ENCODE results near the gene KLHL24. TPM values are rescaled to one million over a fixed set of nuclear protein-coding genes. Genes with fewer than 3 reads are reported as not detected.
"Not testable (repeated sequence)": the region's sequence is repeated elsewhere in the genome, so short reads cannot be mapped to it uniquely, and the experiment has no call there.

KLHL24 gene
- total RNA-seq, 2 experiments from 2014 or later, result 26.2 to 26.9 TPM

DNA sequence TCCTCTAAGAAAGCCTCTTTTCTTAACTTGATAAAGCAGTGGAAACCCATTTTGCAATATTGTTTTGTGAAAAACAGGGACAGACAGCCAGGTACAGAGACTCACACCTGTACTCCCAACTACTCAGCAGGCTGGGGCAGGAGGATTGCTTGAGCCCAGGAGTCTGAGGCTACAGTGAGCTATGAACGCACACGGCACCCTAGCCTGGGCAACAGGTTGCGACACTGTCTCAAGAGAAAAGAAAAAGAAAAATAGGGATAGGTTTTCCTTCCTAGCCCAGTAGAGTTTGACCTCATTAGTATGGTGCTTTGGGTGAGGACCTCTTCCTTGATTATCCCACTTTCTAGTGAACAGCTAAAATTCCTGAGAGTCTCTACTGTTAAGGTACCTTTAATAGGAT, 44.6 kb downstream of the KLHL24 start:
- intact Hi-C loops (cut with micrococcal nuclease), result no loop called here
- H3K27me3 Mint-ChIP-seq (ENCODE audit: low read depth), result no peaks in the 10 kb centered on the region
- DNase-seq, result no peak
- H3K27ac Mint-ChIP-seq, result no peak overlapping the region
- no peaks in the 10 kb centered on the region for H3K36me3 Mint-ChIP-seq (ENCODE audit: low read depth)
- no peak overlapping the region for H3K4me3 Mint-ChIP-seq
- CTCF ChIA-PET, result no interaction called here
- peaks cover 4% of the 10 kb centered on the region for H3K4me1 Mint-ChIP-seq (ENCODE audit: low read depth)
- H3K9me3 Mint-ChIP-seq, result no peaks in the 10 kb centered on the region

DNA sequence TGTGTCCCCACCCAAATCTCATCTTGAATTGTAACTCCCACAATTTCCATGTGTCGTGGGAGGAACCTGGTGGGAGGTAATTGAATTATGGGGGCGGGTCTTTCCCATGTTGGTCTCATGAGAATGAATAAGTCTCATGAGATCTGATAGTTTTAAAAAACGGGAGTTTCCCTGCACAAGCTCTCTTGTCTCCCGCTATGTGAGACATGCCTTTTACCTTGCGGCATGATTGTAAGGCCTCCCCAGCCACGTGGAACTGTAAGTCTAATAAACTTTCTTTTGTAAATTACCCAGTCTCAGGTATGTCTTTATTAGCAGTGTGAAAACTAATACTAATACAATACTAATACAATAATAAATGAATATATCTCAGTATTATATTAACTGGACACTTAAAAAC, 52.3 kb downstream of the KLHL24 start:
- DNase-seq, result no peak
- no peaks in the 10 kb centered on the region for H3K36me3 Mint-ChIP-seq (ENCODE audit: low read depth)
- H3K4me1 Mint-ChIP-seq (ENCODE audit: low read depth), result no peaks in the 10 kb centered on the region
- CTCF ChIA-PET, result no interaction called here
- intact Hi-C loops (cut with micrococcal nuclease), result no loop called here
- no peak overlapping the region for H3K27ac Mint-ChIP-seq
- H3K27me3 Mint-ChIP-seq (ENCODE audit: low read depth), result no peaks in the 10 kb centered on the region
- no peak overlapping the region for H3K4me3 Mint-ChIP-seq
- no peaks in the 10 kb centered on the region for H3K9me3 Mint-ChIP-seq

DNA sequence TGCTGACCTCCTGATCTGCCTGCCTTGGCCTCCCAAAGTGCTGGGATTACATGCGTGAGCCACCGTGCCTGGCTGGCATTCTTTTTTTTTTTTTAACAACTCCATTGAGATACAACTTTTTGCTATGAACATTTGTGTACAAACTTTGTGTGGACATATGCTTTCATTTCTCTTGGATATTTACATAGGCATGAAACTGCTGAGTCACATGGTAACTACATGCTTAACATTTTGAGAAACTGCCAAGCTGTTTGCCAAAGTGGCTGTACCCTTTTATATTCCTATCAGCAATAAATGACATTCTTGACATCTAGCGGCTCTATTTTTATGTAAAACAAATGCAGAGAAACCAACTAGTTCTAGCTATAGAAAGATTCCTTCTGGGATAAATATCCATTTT, 53.5 kb downstream of the KLHL24 start:
- Mint-ChIP-seq H3K9me3 (no peaks in the 10 kb centered on the region), H3K4me3 (no peak overlapping the region), H3K27me3 (ENCODE audit: low read depth) (no peaks in the 10 kb centered on the region), H3K27ac (no peak overlapping the region), H3K36me3 (ENCODE audit: low read depth) (no peaks in the 10 kb centered on the region), H3K4me1 (ENCODE audit: low read depth) (no peaks in the 10 kb centered on the region)
- no peak for DNase-seq
- CTCF ChIA-PET, result interaction anchor here (0.6 kb wide), 1 partner anchor 209 kb away, joined by 3 read pairs; no protein-coding TSS in a partner anchor
- intact Hi-C loops (cut with micrococcal nuclease), result no loop called here

DNA sequence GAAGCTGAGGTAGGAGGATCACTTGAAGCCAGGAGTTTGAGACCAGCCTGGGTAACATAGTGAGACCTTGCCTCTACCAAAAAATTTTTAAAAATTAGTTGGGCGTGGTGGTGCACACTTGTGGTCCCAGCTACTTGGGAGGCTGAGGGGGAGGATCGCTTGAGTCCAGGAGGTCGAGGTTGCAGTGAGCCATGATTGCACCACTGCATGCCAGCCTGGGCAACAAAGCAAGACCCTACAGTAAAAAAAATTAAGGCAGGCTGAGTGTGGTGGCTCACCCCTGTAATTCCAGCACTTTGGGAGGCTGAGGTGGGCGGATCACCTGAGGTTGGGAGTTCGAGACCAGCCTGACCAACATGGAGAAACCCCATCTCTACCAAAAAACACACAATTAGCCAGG, 54.2 kb downstream of the KLHL24 start:
- H3K27me3 Mint-ChIP-seq (ENCODE audit: low read depth); H3K9me3 Mint-ChIP-seq; DNase-seq; intact Hi-C loops (cut with micrococcal nuclease); H3K4me3 Mint-ChIP-seq; H3K4me1 Mint-ChIP-seq (ENCODE audit: low read depth); H3K27ac Mint-ChIP-seq; H3K36me3 Mint-ChIP-seq (ENCODE audit: low read depth): not testable (repeated sequence)
- CTCF ChIA-PET, result interaction anchor here (0.6 to 1.1 kb wide), 2 partner anchors 77 to 210 kb away, joined by 3 read pairs; no protein-coding TSS in a partner anchor

DNA sequence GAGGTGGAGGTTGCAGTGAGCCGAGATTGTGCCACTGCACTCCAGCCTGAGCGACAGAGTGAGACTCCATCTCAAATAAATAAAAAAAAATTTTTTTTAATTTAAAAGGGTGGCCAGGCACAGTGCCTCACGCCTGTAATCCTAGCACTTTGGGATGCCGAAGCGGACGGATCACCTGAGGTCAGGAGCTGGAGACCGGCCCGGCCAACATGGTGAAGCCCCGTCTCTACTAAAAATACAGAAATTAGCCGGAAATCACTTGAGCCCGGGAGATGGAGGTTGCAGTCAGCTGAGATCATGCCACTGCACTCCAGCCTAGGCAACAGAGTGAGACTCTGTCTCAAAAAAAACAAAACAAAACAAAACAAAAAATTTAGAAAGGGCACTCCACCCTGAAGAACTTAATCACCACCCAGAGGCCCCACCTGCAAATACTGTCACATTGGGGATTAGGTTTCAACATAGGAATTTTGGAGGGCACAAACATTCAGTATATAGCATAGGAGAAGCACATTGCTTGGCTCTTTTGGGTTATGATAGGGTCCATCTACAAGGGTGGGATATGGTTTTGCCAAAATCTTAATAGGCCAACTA, 55.1 kb downstream of the KLHL24 start:
- Mint-ChIP-seq H3K27ac (no peak overlapping the region), H3K36me3 (ENCODE audit: low read depth) (no peaks in the 10 kb centered on the region), H3K27me3 (ENCODE audit: low read depth) (no peaks in the 10 kb centered on the region), H3K4me3 (no peak overlapping the region), H3K9me3 (no peaks in the 10 kb centered on the region), H3K4me1 (ENCODE audit: low read depth) (no peaks in the 10 kb centered on the region)
- intact Hi-C loops (cut with micrococcal nuclease), result no loop called here
- CTCF ChIA-PET, result interaction anchor here (1.1 kb wide), 1 partner anchor 76 kb away, joined by 3 read pairs; no protein-coding TSS in a partner anchor
- no peak for DNase-seq

DNA sequence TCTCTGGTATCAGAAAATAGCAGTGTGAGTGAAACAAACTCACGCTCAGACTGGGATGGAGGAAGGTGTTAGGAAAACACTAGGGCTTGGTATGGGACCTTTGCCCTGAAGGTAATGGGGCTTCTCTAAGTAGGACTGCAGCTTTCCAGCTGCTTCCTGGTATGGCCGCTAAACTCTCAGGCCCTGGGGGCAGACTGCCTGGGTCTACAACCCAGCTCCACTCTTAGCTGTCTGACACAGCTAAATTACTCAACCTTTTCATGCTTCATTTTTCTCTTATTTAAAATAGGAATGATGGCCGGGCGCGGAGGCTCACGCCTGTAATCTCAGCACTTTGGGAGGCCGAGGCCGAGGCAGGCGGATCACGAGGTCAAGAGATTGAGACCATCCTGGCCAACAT, 57.0 kb downstream of the KLHL24 start:
- H3K36me3 Mint-ChIP-seq (ENCODE audit: low read depth), result no peaks in the 10 kb centered on the region
- no peak overlapping the region for H3K27ac Mint-ChIP-seq
- DNase-seq, result no peak
- CTCF ChIA-PET, result no interaction called here
- H3K4me1 Mint-ChIP-seq (ENCODE audit: low read depth), result peaks cover 5% of the 10 kb centered on the region
- no peak overlapping the region for H3K4me3 Mint-ChIP-seq
- H3K9me3 Mint-ChIP-seq, result no peaks in the 10 kb centered on the region
- intact Hi-C loops (cut with micrococcal nuclease), result no loop called here
- no peaks in the 10 kb centered on the region for H3K27me3 Mint-ChIP-seq (ENCODE audit: low read depth)

DNA sequence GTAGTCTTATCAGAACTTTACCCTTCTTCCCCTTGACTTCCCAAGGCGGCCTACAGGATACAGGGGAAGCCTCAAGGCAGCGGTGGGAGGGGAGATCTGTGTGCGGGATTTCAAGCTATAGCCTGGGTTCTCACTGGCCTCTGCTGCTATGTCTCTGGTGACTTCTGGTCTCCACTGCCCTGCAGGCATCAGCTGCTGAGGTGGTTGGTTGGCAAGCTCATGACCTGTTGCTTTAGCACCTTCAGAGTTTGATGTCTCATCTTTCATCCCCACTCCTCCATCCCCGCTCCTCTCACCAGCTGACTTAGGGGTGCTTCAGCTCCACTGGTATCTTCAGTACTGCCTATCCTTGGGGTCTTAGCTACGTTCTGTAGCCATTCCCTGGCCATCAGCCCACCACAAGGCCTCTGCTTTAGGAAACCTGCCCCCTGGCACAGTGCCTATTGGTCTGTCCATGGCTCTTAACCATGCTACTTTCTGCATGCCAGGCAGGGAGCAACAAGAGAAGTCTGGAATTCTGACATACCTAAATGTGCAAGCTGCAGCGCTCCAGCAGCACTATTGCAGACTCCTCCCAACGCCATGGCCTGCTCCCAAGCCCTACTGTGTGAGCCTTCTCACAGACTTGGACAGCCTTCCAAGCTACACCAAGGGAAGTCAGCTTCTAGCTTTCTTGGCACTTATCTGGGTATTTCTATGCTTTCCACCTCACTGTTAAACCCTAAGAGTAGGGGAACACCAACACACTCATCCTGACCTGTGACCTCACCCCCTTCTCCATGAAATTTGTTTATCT, 60.3 kb downstream of the KLHL24 start:
- no peak overlapping the region for H3K27ac Mint-ChIP-seq
- intact Hi-C loops (cut with micrococcal nuclease), result loop anchor here (5.0 kb wide), 2 partner anchors 213 to 268 kb away; partner anchors contain the start of gene MCF2L2
- DNase-seq, result no peak
- H3K4me3 Mint-ChIP-seq, result no peak overlapping the region
- H3K27me3 Mint-ChIP-seq (ENCODE audit: low read depth), result no peaks in the 10 kb centered on the region
- no peaks in the 10 kb centered on the region for H3K9me3 Mint-ChIP-seq
- H3K4me1 Mint-ChIP-seq (ENCODE audit: low read depth), result peaks cover 23% of the 10 kb centered on the region
- CTCF ChIA-PET, result interaction anchor here (0.6 to 1.0 kb wide), 5 partner anchors 8 to 217 kb away, joined by 3 read pairs; no protein-coding TSS in a partner anchor
- H3K36me3 Mint-ChIP-seq (ENCODE audit: low read depth), result peaks cover 10% of the 10 kb centered on the region

DNA sequence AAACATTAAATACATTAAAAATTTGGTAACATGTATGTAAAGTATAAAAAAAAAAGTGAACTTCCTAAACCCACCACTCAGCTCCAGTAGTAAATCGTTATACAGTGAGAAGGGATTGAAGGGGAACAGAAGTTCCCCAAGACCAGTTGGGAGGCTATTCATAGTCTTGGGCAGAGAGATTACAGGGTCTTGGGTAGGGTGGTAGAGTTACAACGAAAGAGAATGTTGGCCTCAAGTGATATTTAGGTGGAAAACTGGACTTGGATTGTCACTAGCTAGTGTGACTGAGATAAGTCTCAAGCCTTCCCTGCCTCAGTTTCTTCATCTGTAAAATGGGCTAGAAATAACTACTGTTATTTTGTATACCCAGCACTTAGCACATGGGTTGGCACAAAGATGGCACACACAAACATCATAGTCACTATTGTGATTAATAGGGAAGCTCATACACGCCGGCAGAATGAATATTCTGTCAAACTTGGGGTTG, 61.7 kb downstream of the KLHL24 start:
- Mint-ChIP-seq H3K27ac (peak overlapping the region; percentile 85), H3K27me3 (ENCODE audit: low read depth) (no peaks in the 10 kb centered on the region), H3K4me1 (ENCODE audit: low read depth) (peaks cover 28% of the 10 kb centered on the region), H3K4me3 (peak overlapping the region; percentile 74), H3K36me3 (ENCODE audit: low read depth) (peaks cover 16% of the 10 kb centered on the region), H3K9me3 (no peaks in the 10 kb centered on the region)
- intact Hi-C loops (cut with micrococcal nuclease), result loop anchor here (1.0 to 5.0 kb wide), 6 partner anchors 61 to 552 kb away; partner anchors contain the start of genes EEF1AKMT4, KLHL6 and MCF2L2
- CTCF ChIA-PET, result interaction anchor here (0.6 to 1.2 kb wide), 4 partner anchors 62 to 438 kb away, joined by 3 to 5 read pairs (median 4); no protein-coding TSS in a partner anchor
- no peak for DNase-seq

DNA sequence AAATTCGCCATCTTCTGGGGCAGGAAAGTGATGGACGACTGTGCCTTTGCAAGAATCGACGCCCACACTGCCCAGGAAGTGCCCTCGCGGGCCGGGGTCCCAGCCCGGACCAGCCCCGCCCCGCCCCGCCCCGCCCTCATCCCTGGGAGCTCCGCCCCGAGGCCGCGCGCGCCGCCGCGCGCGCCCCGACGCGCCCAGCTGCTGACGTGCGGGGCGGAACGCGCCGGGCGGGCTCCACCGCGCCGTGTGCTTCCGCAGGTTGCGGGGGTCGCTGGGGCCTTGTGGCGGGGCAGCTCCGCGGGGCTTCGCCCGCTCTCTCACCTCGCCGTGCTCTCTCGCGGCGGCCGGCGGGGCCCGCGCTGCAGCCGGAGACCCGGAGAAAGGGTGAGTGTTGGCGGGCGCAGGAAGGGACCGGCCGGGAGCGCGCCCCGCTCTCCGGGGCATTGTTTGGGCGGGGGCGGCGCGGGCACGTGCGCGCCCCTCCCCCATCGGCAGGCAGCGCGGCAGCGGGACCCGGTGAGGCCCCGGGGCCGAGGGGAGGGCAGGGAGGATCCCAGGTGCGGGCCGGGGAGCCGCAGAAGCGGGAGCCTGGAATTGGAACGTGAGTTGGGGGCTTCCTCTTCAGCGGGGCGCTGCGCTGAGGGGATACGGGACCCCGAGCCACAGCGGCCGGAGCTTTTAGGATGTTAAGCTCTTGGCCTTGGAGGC, 62.3 kb downstream of the KLHL24 start, which contains the start of gene YEATS2:
TSS of gene YEATS2 (plus strand) at position 188 of the 708 bp plus-strand sequence. CDS start 17,366 bp downstream, outside the sequence.
- peaks cover 16% of the 10 kb centered on the region for H3K36me3 Mint-ChIP-seq (ENCODE audit: low read depth)
- H3K27me3 Mint-ChIP-seq (ENCODE audit: low read depth), result no peaks in the 10 kb centered on the region
- peak within 1 kb of the TSS; percentile 91 for H3K27ac Mint-ChIP-seq
- peak; percentile 79 for DNase-seq
- intact Hi-C loops (cut with micrococcal nuclease), result loop anchor here (1.0 to 5.0 kb wide), 7 partner anchors 61 to 552 kb away; partner anchors contain the start of genes EEF1AKMT4, KLHL6 and MCF2L2
- peaks cover 28% of the 10 kb centered on the region for H3K4me1 Mint-ChIP-seq (ENCODE audit: low read depth)
- no peaks in the 10 kb centered on the region for H3K9me3 Mint-ChIP-seq
- CTCF ChIA-PET, result interaction anchor here (0.6 to 1.2 kb wide), 4 partner anchors 62 to 106 kb away, joined by 3 to 5 read pairs (median 4); no protein-coding TSS in a partner anchor
- H3K4me3 Mint-ChIP-seq, result peak within 1 kb of the TSS; percentile 80

DNA sequence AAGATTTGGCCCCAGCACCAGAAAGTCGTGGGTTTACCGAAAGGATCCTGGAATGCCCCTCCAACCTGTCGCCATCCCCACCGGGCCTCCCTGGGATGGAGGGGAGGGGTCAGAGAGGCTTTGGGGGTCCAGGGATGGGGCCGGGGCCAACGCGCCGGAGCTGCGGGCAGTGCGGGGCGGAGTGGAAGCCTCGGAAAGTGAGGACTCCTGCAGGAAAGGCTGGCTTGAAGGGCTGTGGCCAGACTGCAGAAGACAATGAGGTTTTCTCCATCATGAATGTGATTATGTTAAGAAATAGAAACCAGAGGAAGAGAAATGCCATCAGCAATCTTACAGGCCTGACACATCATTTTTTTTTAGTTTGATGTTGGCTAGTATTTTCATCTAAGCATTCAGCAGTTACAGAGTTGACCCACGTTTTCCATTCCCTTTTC, 62.9 kb downstream of the KLHL24 start:
- CTCF ChIA-PET, result interaction anchor here (0.7 kb wide), 1 partner anchor 62 kb away, joined by 3 read pairs; no protein-coding TSS in a partner anchor
- peak overlapping the region; percentile 91 for H3K27ac Mint-ChIP-seq
- peak overlapping the region; percentile 80 for H3K4me3 Mint-ChIP-seq
- H3K36me3 Mint-ChIP-seq (ENCODE audit: low read depth), result peaks cover 16% of the 10 kb centered on the region
- H3K9me3 Mint-ChIP-seq, result no peaks in the 10 kb centered on the region
- intact Hi-C loops (cut with micrococcal nuclease), result loop anchor here (1.0 to 5.0 kb wide), 3 partner anchors 216 to 271 kb away; partner anchors contain the start of gene MCF2L2
- no peaks in the 10 kb centered on the region for H3K27me3 Mint-ChIP-seq (ENCODE audit: low read depth)
- H3K4me1 Mint-ChIP-seq (ENCODE audit: low read depth), result peaks cover 30% of the 10 kb centered on the region
- peak; percentile 29 for DNase-seq

DNA sequence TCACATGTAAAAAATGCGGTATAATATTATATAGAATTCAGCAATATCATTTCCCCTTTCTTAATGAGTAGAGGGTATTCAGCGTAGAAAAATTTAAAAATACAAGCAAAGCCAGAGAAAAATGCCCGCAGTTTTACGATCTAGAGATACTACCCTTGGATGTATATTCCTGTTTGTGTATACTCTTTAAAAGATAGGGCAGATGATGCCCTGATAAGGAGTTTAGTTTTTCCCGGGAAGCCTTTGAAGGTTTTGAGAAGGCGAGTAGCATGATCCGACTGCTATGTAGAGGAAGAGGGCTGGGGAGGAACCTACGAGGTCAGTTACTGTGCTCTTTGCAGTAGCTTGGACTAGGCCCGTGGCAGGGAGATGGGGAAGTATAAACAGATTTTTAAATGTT, 63.3 kb downstream of the KLHL24 start:
- peaks cover 32% of the 10 kb centered on the region for H3K4me1 Mint-ChIP-seq (ENCODE audit: low read depth)
- no peaks in the 10 kb centered on the region for H3K9me3 Mint-ChIP-seq
- peaks cover 16% of the 10 kb centered on the region for H3K36me3 Mint-ChIP-seq (ENCODE audit: low read depth)
- intact Hi-C loops (cut with micrococcal nuclease), result loop anchor here (1.0 to 5.0 kb wide), 3 partner anchors 216 to 271 kb away; partner anchors contain the start of gene MCF2L2
- CTCF ChIA-PET, result interaction anchor here (0.7 kb wide), 1 partner anchor 63 kb away, joined by 3 read pairs; no protein-coding TSS in a partner anchor
- H3K27me3 Mint-ChIP-seq (ENCODE audit: low read depth), result no peaks in the 10 kb centered on the region
- no peak for DNase-seq
- H3K27ac Mint-ChIP-seq, result peak overlapping the region; percentile 91
- peak overlapping the region; percentile 80 for H3K4me3 Mint-ChIP-seq

Data from activated naive CD4-positive, alpha-beta T cell treated with anti-CD3 and anti-CD28 coated beads for 36 hours (primary cell).